ENCODE results near the gene DAG1. TPM values are rescaled to one million over a fixed set of nuclear protein-coding genes. Genes with fewer than 3 reads are reported as not detected.

DAG1 gene
- total and polyA plus RNA-seq, 7 experiments from 2014 or later, result 5.4 to 22.3 (median 16.9) TPM

DNA sequence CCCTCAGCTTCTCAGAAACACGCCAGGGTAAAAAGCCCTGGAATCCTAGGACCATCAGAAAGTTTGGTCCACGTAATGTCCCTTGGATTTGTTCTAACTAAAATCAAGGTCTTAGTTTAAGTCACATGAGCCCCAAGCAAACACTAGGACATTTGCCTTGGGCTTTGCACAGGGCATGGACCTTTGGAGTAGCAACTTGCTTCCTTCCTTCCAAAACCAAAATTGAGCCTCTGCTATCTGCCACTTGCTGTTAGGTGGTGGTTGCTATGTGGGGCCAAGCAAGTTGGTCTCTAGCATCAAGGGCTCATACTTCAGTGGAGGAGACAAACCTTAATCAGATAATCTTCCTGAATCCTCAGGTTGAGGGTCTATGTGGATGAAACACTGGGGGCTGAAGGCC is 4.0 kb upstream of the DAG1 start:
- intact Hi-C loops (cut with micrococcal nuclease), result no loop called here

DNA sequence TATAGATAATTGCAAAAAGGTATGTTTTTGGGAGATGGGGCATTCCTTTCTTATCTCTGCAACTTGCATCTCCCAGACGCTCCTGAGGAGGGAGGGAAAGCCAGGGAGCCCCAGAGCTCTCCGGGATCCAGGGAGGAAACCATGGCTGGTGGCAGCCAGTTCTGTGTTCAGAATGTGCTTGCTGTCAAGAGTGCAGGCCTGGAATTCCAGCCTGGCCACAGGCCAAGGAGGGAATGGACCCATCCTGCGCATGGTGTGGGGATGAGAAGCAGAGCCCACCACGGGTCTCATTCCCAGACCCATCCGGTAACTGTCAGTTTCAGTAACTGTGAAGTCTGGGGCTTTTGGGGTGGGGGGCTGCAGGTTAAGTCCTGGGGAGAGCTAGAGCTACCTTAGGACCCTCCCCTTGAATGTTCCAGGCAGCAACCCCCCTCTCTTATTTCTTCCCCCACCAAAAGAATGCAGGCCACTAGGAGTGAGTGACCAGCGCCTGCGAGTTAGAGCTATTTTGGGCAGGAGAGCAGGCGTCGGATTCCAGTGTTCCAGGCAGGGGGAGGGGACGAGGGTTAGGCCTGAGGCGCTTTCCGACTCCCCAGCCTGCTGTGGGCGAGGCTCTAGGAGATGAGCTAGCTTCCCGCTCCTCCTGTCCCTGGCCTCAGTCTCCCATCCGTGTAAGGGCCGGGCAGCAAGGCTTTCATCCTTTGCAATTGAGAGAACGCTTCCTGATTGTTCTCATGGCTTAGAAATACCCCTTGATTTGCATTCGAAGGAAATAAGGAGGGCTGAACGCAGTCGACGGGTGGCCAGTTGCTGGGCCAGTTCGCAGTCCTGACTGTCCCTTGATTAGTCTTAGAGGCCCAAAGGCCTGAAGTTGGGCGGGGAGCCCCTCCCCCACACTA is 781 bp upstream of the DAG1 start:
- no peaks in the 10 kb centered on the region for H3K36me3 ChIP-seq (ENCODE audit: control insufficient read depth in 2 of 3, insufficient read depth in 3 of 3, low read length in 3 of 3)
- H3K27ac Mint-ChIP-seq, result peak overlapping the region; percentile 68 to 92 (median 88)
- H3K27ac ChIP-seq (ENCODE audit: low read depth, low read length), result peak overlapping the region; percentile 72
- peaks cover 14 to 27% (median 22%) of the 10 kb centered on the region in 7 donors for H3K4me1 Mint-ChIP-seq
- H3K9me3 Mint-ChIP-seq, result no peaks in the 10 kb centered on the region
- H3K4me3 ChIP-seq (ENCODE audit: low read length), result peak overlapping the region; percentile 92
- intact Hi-C loops (cut with micrococcal nuclease), result no loop called here
- H3K27me3 ChIP-seq (ENCODE audit: control insufficient read depth in 2 of 2, insufficient read depth in 2 of 2, low read length in 2 of 2), result no peaks in the 10 kb centered on the region
- peaks cover 0 to 5% (median 0%) of the 10 kb centered on the region in 5 donors for H3K36me3 Mint-ChIP-seq
- DNase-seq (no peak), ATAC-seq (no peak)
- peaks cover 15 to 20% of the 10 kb centered on the region in 2 donors for H3K4me1 ChIP-seq (ENCODE audit: control insufficient read depth in 2 of 2, insufficient read depth in 2 of 2, low read length in 2 of 2)
- POLR2A ChIA-PET, result interaction anchor here (0.6 to 3.5 kb wide), 12 partner anchors 14 to 462 kb away, joined by 3 to 33 read pairs (median 4); partner anchors contain the start of genes QRICH1, RHOA, TCTA and USP19
- peak overlapping the region; percentile 87 to 97 (median 91) for H3K4me3 Mint-ChIP-seq
- H3K9me3 ChIP-seq (ENCODE audit: control insufficient read depth in 2 of 3, low read length in 3 of 3), result no peaks in the 10 kb centered on the region
- CTCF ChIA-PET, result interaction anchor here (0.6 to 1.4 kb wide), 2 partner anchors 376 to 448 kb away, joined by 3 read pairs; partner anchors contain the start of genes NDUFAF3 and QRICH1
- no peaks in the 10 kb centered on the region for H3K27me3 Mint-ChIP-seq

More for the DNA sequence above, 4.0 kb upstream of the DAG1 start:
- POLR2A ChIA-PET, result no interaction called here
- Mint-ChIP-seq H3K27ac (peak overlapping the region in 1 of 9 donors; percentile 23), H3K9me3 (no peaks in the 10 kb centered on the region), H3K36me3 (no peaks in the 10 kb centered on the region), H3K27me3 (no peaks in the 10 kb centered on the region), H3K4me1 (peaks cover 3 to 15% (median 9%) of the 10 kb centered on the region in 7 donors), H3K4me3 (no peak overlapping the region)
- CTCF ChIA-PET, result no interaction called here
- no peaks in the 10 kb centered on the region for H3K36me3 ChIP-seq (ENCODE audit: control insufficient read depth in 2 of 3, insufficient read depth in 3 of 3, low read length in 3 of 3)
- H3K4me1 ChIP-seq (ENCODE audit: control insufficient read depth in 2 of 2, insufficient read depth in 2 of 2, low read length in 2 of 2), result peaks cover 5 to 7% of the 10 kb centered on the region in 2 donors
- H3K27me3 ChIP-seq (ENCODE audit: control insufficient read depth in 2 of 2, insufficient read depth in 2 of 2, low read length in 2 of 2), result no peaks in the 10 kb centered on the region
- no peak overlapping the region for H3K27ac ChIP-seq (ENCODE audit: low read depth, low read length)
- no peak overlapping the region for H3K4me3 ChIP-seq (ENCODE audit: low read length)
- DNase-seq (no peak), ATAC-seq (no peak)
- H3K9me3 ChIP-seq (ENCODE audit: control insufficient read depth in 2 of 3, low read length in 3 of 3), result no peaks in the 10 kb centered on the region

DNA sequence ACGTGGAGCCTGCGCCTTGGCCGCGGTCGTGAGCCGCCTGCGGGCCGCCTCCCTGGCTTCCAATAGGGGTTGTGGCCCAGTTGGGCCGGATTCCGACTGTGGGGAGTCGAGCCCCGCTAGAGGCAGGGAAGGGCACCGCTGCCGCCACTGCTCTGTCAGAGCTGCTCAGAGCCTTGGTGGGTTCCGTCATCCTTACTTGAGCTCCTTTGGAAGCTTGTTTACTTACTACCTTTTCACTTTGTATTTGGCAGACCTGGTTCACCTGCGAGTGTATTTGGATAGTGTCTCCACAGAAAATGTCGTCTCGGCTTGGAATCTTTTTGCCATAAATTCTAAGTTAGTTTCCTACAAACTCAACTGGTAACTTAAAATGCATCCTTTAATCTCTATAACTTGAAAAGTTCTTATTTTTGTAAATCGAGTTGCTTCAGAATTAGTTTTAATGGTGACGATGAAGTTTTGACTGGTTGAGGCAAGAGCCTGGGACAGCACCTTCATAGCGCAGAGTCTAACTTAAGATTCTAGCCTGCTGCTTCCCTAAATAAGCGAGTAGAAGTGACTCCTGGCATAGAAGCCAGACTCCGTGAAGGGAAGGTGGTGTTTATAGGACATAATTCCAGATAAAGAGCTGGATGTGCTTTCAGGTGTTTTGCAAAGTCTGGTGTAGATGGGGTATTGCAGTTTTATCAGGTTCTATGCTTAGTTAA is 800 bp downstream of the DAG1 start:
- Mint-ChIP-seq H3K4me3 (peak overlapping the region; percentile 86 to 97 (median 92)), H3K27me3 (no peaks in the 10 kb centered on the region), H3K36me3 (peaks cover 0 to 8% (median 0%) of the 10 kb centered on the region in 5 donors), H3K4me1 (peaks cover 14 to 29% (median 24%) of the 10 kb centered on the region in 7 donors), H3K9me3 (no peaks in the 10 kb centered on the region), H3K27ac (peak overlapping the region; percentile 89 to 95 (median 93))
- no peak for DNase-seq
- peak; percentile 24 for ATAC-seq
- CTCF ChIA-PET, result interaction anchor here (1.1 to 1.4 kb wide), 2 partner anchors 59 to 131 kb away, joined by 3 read pairs; partner anchors contain the start of genes RHOA and TCTA
- Histone ChIP-seq H3K9me3 (ENCODE audit: control insufficient read depth in 2 of 3, low read length in 3 of 3) (no peaks in the 10 kb centered on the region), H3K4me3 (ENCODE audit: low read length) (peak overlapping the region; percentile 78), H3K27ac (ENCODE audit: low read depth, low read length) (peak overlapping the region; percentile 94), H3K4me1 (ENCODE audit: control insufficient read depth in 2 of 2, insufficient read depth in 2 of 2, low read length in 2 of 2) (peaks cover 15 to 20% of the 10 kb centered on the region in 2 donors), H3K27me3 (ENCODE audit: control insufficient read depth in 2 of 2, insufficient read depth in 2 of 2, low read length in 2 of 2) (no peaks in the 10 kb centered on the region), H3K36me3 (ENCODE audit: control insufficient read depth in 2 of 3, insufficient read depth in 3 of 3, low read length in 3 of 3) (no peaks in the 10 kb centered on the region)
- POLR2A ChIA-PET, result interaction anchor here (0.6 to 3.5 kb wide), 14 partner anchors 8 to 723 kb away, joined by 3 to 33 read pairs (median 4); partner anchors contain the start of genes BSN, INKA1, QRICH1 and RHOA
- intact Hi-C loops (cut with micrococcal nuclease), result loop anchor here (1.0 to 10.0 kb wide), 19 partner anchors 22 to 1384 kb away; partner anchors contain the start of genes NICN1 (in 2 of the 2), TCTA (in 2 of the 2), USP4 (in 2 of the 2) and WDR6 (in 2 of the 2)

DNA sequence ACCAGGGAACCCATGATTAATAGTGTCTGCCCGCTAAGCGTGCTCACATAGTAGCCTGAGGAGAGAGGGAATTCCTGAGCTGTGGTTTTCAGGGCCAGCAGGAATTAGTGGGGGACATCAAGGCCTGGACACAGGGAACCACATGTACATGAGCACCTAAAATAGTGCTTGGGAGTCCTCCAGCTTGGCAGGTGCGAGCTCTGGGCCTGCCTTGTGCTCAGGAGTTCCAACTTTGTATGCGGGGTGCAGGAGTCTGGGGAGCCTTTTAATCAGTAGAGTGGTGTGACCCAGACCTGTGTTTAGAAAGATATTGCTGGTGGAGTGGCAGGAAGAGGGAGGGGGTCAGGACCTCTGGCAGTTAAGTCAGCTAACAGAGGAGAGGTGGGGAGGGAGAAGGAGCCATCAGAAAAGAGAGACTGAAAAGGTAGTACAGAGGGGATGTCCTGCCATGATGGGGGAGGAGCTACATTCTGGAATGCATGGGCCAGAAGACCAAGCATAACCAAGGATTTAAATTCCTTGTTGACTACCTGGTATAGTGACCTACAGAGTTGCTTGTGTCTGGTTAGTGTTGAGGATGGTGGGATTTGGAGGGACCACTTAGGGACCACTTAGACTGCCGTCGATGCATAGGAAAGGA is 1.9 kb downstream of the DAG1 start:
- Mint-ChIP-seq H3K27ac (peak overlapping the region; percentile 60 to 95 (median 93)), H3K4me3 (peak overlapping the region; percentile 51 to 97 (median 92)), H3K9me3 (no peaks in the 10 kb centered on the region), H3K4me1 (peaks cover 14 to 33% (median 26%) of the 10 kb centered on the region in 7 donors), H3K27me3 (no peaks in the 10 kb centered on the region), H3K36me3 (peaks cover 0 to 14% (median 0%) of the 10 kb centered on the region in 5 donors)
- Histone ChIP-seq H3K4me3 (ENCODE audit: low read length) (no peak overlapping the region), H3K4me1 (ENCODE audit: control insufficient read depth in 2 of 2, insufficient read depth in 2 of 2, low read length in 2 of 2) (peaks cover 20 to 21% of the 10 kb centered on the region in 2 donors), H3K36me3 (ENCODE audit: control insufficient read depth in 2 of 3, insufficient read depth in 3 of 3, low read length in 3 of 3) (peaks cover 0 to under 1% (median 0%) of the 10 kb centered on the region in 3 experiments), H3K27ac (ENCODE audit: low read depth, low read length) (peak overlapping the region; percentile 94), H3K27me3 (ENCODE audit: control insufficient read depth in 2 of 2, insufficient read depth in 2 of 2, low read length in 2 of 2) (no peaks in the 10 kb centered on the region), H3K9me3 (ENCODE audit: control insufficient read depth in 2 of 3, low read length in 3 of 3) (no peaks in the 10 kb centered on the region)
- ChIA-PET POLR2A (interaction anchor here (1.5 to 3.5 kb wide), 2 partner anchors 68 to 132 kb away, joined by 4 to 33 read pairs; partner anchors contain the start of gene USP4), CTCF (interaction anchor here (1.1 to 1.4 kb wide), 2 partner anchors 60 to 132 kb away, joined by 3 read pairs; partner anchors contain the start of genes RHOA and TCTA)
- intact Hi-C loops (cut with micrococcal nuclease), result loop anchor here (2.0 to 10.0 kb wide), 6 partner anchors 451 to 1385 kb away; partner anchors contain the start of genes ARIH2 (in 1 of the 2), CDC25A (in 1 of the 2), NCKIPSD (in 1 of the 2) and SLC25A20 (in 1 of the 2)
- no peak for ATAC-seq
- no peak for DNase-seq

DNA sequence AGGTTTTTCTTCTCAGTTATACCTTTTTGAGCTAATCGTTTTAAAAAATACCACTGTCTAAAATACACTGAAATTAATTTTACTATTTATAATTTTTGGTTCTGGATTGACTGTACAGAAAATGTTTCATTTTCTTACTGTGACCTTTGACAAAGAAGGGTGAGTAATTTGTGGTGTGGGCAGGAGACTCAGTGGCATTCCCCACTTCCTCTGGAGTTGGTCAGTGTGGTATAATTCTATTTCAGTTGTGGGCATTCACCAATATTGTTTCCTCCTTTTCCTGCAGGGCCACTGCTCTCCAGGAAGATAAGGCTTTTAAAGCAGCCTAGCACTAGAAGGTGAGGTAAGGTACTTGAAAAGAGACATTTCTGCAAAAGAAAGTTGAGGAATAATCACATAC is 6.5 kb downstream of the DAG1 start:
- peaks cover 0 to 22% (median 0%) of the 10 kb centered on the region in 5 donors for H3K36me3 Mint-ChIP-seq
- H3K4me3 Mint-ChIP-seq, result peak overlapping the region in 1 of 10 donors; percentile 34
- no peak overlapping the region for H3K4me3 ChIP-seq (ENCODE audit: low read length)
- no peaks in the 10 kb centered on the region for H3K27me3 ChIP-seq (ENCODE audit: control insufficient read depth in 2 of 2, insufficient read depth in 2 of 2, low read length in 2 of 2)
- peaks cover 6 to 23% (median 13%) of the 10 kb centered on the region in 7 donors for H3K4me1 Mint-ChIP-seq
- no peaks in the 10 kb centered on the region for H3K27me3 Mint-ChIP-seq
- no peak for DNase-seq
- ATAC-seq, result peak; percentile 48
- peak overlapping the region in 2 of 9 donors; percentile 39 to 41 for H3K27ac Mint-ChIP-seq
- H3K4me1 ChIP-seq (ENCODE audit: control insufficient read depth in 2 of 2, insufficient read depth in 2 of 2, low read length in 2 of 2), result peaks cover 8 to 11% of the 10 kb centered on the region in 2 donors
- H3K9me3 ChIP-seq (ENCODE audit: control insufficient read depth in 2 of 3, low read length in 3 of 3), result no peaks in the 10 kb centered on the region
- H3K36me3 ChIP-seq (ENCODE audit: control insufficient read depth in 2 of 3, insufficient read depth in 3 of 3, low read length in 3 of 3), result peaks cover 0 to 7% (median 0%) of the 10 kb centered on the region in 3 experiments
- H3K27ac ChIP-seq (ENCODE audit: low read depth, low read length), result no peak overlapping the region
- ChIA-PET POLR2A (no interaction called here), CTCF (no interaction called here)
- intact Hi-C loops (cut with micrococcal nuclease), result loop anchor here in 1 of 2 donors (10.0 kb wide), 2 partner anchors 582 to 792 kb away; partner anchors contain the start of genes NCKIPSD and SLC25A20
- no peaks in the 10 kb centered on the region for H3K9me3 Mint-ChIP-seq
